HepG2 (cell line): ENCODE data around the gene NAT9. TPM values are rescaled to one million over a fixed set of nuclear protein-coding genes. Genes with fewer than 3 reads are reported as not detected.

ENCODE experiments used
- CCDC6 ChIP-seq: sonication (generic); formaldehyde crosslinking; IDR thresholded peaks from 2 replicates; pipeline ENCODE4 v1.8.1; 2022; ENCODE audit warnings: mild to moderate bottlenecking, missing genetic modification reagents, moderate library complexity
- FLYWCH1 ChIP-seq: sonication (generic); formaldehyde crosslinking; IDR thresholded peaks from 2 replicates; pipeline ENCODE4 v1.8.1; 2023; ENCODE audit warnings: mild to moderate bottlenecking, missing genetic modification reagents
- IKZF1 ChIP-seq: fragments of 450-650 bp; IDR thresholded peaks from 2 replicates; pipeline ENCODE4 v1.7.1; 2016
- JUND ChIP-seq: sonication (generic); formaldehyde crosslinking; IDR thresholded peaks from 2 replicates; pipeline ENCODE4 v1.8.0; 2022; ENCODE audit warnings: mild to moderate bottlenecking, missing genetic modification reagents
- KDM3A ChIP-seq: IDR thresholded peaks from 2 replicates; pipeline ENCODE4 v1.6.1; 2018; ENCODE audit warnings: low read depth, missing compliant biosample characterization
- KLF15 ChIP-seq: sonication (generic); formaldehyde crosslinking; IDR thresholded peaks from 2 replicates; pipeline ENCODE4 v1.8.1; 2023; ENCODE audit warnings: borderline replicate concordance, mild to moderate bottlenecking, inconsistent platforms, missing genetic modification reagents, mixed read lengths
- MAFG ChIP-seq: sonication (generic); formaldehyde crosslinking; IDR thresholded peaks from 2 replicates; pipeline ENCODE4 v1.5.1; 2020; ENCODE audit warnings: mild to moderate bottlenecking, missing genetic modification reagents
- MAZ ChIP-seq, 2 experiments: sonication (generic) in 1 of 2; formaldehyde crosslinking in 1 of 2; IDR thresholded peaks; 2 replicates each; pipeline versions ENCODE4 v1.5.0 to v1.6.1; 2012 to 2020; ENCODE audit warnings: low read depth in 2 of 2, mild to moderate bottlenecking in 2 of 2, borderline replicate concordance in 1 of 2, improper control_type of control experiment in 1 of 2, low read length in 1 of 2, missing genetic modification reagents in 1 of 2, moderate library complexity in 1 of 2
- SMYD3 ChIP-seq: sonication (generic); formaldehyde crosslinking; IDR thresholded peaks from 2 replicates; pipeline ENCODE4 v1.8.1; 2023; ENCODE audit warnings: mild to moderate bottlenecking, missing genetic modification reagents
- SUZ12 ChIP-seq: fragments of 150-350 bp; IDR thresholded peaks from 2 replicates; pipeline ENCODE4 v1.6.1; 2014; ENCODE audit warnings: low read depth, low read length
- TEAD2 ChIP-seq: sonication (generic); formaldehyde crosslinking; IDR thresholded peaks from 2 replicates; pipeline ENCODE4 v1.9.0; 2021; ENCODE audit warnings: missing genetic modification reagents
- ZBTB33 ChIP-seq: sonication (generic); formaldehyde crosslinking; IDR thresholded peaks from 2 replicates; pipeline ENCODE4 v1.4.0; 2020; ENCODE audit warnings: missing genetic modification reagents
- ZFP36L2 ChIP-seq: sonication (generic); formaldehyde crosslinking; IDR thresholded peaks from 2 replicates; pipeline ENCODE4 v1.4.0; 2020; ENCODE audit warnings: missing genetic modification reagents
- ZMYM2 ChIP-seq: sonication (generic); formaldehyde crosslinking; IDR thresholded peaks from 2 replicates; pipeline ENCODE4 v1.8.0; 2022; ENCODE audit warnings: mild to moderate bottlenecking, missing genetic modification reagents
- ZNF430 ChIP-seq: sonication (generic); formaldehyde crosslinking; IDR thresholded peaks from 2 replicates; pipeline ENCODE4 v1.9.0; 2021; ENCODE audit warnings: mild to moderate bottlenecking, missing genetic modification reagents
- ZNF614 ChIP-seq: IDR thresholded peaks from 2 replicates; pipeline ENCODE4 v1.6.1; 2018; ENCODE audit warnings: missing biosample characterization, missing genetic modification reagents, inconsistent platforms, borderline replicate concordance
- ZNF773 ChIP-seq: sonication (generic); formaldehyde crosslinking; IDR thresholded peaks from 2 replicates; pipeline ENCODE4 v1.4.0; 2020; ENCODE audit warnings: missing genetic modification reagents, borderline replicate concordance
- polyA plus RNA-seq, 8 experiments: library from polyadenylated mRNA; depleted of rRNA in 3 of 8; stranded (reverse) in 7 of 8; unstranded in 1 of 8; fragments of >200 nt; fragmentation: Illumina TruSeq in 4 of 8; extraction: Trizol in 4 of 8; gene quantifications; 2 replicates each; pipeline versions ENCODE4 v1.2.1 to v1.2.3, GENCODE V29; 2011 to 2016; ENCODE audit warnings: low read depth in 4 of 8, missing spikeins in 1 of 8, mixed read lengths in 1 of 8; ENCODE audit not compliant: insufficient read depth in 1 of 8
- total RNA-seq, 5 experiments: library from RNA; depleted of rRNA; stranded (reverse); fragments of >200 nt; fragmentation: Illumina TruSeq; extraction: Trizol; gene quantifications; 2 replicates each; pipeline ENCODE4 v1.2.3, GENCODE V29; 2016; ENCODE audit warnings: low read depth in 1 of 5
- TF ChIP-seq, protein P1 (sequence below): sonication (generic); formaldehyde crosslinking; IDR thresholded peaks from 2 replicates; pipeline ENCODE4 v1.8.0; 2022; ENCODE audit warnings: missing genetic modification reagents, low read depth, mild to moderate bottlenecking, borderline replicate concordance
- TF ChIP-seq, protein P2 (sequence below): sonication (generic); formaldehyde crosslinking; IDR thresholded peaks from 2 replicates; pipeline ENCODE4 v1.4.0; 2020; ENCODE audit warnings: missing genetic modification reagents, borderline replicate concordance
- TF ChIP-seq, protein P3 (sequence below): sonication (generic); formaldehyde crosslinking; IDR thresholded peaks from 2 replicates; pipeline ENCODE4 v1.4.0; 2020; ENCODE audit warnings: missing genetic modification reagents
- TF ChIP-seq, protein P4 (sequence below): IDR thresholded peaks from 2 replicates; pipeline ENCODE4 v1.6.1; 2016; ENCODE audit warnings: low read depth

NAT9 gene
- total and polyA plus RNA-seq, 2 of the 13 experiments (the other 11 are each of a cell fraction or from before 2014, with no cell fraction given) = 39.7 to 44.2 TPM

DNA sequence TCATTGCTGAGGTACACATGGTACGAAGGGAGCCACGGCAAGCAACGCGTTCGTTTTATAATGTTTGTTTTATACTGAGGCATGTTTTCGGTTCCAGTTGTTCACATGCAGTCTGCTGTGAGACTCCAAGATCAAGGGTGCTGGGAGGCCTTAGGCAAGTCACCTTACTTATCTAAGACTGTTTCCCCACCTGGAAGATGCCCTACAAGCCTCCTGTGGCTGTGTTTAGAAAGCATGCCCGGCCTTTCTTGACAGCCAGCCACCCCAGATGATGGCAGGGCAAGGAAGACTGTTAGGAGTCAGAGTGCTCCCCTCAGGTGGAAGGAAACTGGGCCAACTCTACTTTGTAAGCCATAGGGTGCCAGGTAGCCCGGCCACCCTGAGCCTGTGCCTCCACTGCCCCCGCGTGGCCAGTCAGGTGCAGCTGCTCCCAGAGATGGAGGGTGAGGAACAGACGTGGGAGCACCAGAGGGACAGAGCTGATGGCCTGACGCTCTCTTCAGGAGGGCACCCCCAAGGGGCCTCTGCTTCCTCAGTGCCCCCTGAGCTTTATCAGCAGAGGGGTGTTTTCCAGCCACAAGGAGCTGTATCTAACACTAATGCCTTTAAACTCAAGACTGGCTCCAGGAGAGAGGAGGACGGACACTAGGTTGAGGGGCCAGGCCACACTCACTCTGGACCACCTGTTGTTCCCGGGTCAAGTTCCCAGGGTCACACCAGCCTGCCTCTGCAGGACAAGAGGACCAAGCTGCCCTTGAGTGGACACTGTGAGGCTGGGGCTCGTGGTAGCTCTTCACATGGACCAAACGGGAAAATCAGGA lies 5.4 kb downstream of the NAT9 start (continued):
- TF ChIP-seq, protein P1, sequence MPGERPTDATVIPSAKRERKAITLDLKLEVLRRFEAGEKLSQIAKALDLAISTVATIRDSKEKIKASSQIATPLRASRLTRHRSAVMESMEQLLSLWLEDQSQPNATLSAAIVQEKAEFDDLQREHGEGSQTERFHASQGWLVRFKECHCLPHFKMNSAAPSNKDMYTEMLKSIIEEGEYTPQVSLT (CRISPR knock-in tag) = no peak
- no peak for TF ChIP-seq MAFG (CRISPR knock-in tag)
- TF ChIP-seq SUZ12 = no peak
- no peak for TF ChIP-seq IKZF1
- TF ChIP-seq JUND (CRISPR knock-in tag) = no peak
- TF ChIP-seq ZNF430 = no peak; the same call in 1 of the 2 replicates
- peak; percentile 79 for TF ChIP-seq ZBTB33
- no peak for TF ChIP-seq TEAD2 (CRISPR knock-in tag)
- TF ChIP-seq, protein P2, sequence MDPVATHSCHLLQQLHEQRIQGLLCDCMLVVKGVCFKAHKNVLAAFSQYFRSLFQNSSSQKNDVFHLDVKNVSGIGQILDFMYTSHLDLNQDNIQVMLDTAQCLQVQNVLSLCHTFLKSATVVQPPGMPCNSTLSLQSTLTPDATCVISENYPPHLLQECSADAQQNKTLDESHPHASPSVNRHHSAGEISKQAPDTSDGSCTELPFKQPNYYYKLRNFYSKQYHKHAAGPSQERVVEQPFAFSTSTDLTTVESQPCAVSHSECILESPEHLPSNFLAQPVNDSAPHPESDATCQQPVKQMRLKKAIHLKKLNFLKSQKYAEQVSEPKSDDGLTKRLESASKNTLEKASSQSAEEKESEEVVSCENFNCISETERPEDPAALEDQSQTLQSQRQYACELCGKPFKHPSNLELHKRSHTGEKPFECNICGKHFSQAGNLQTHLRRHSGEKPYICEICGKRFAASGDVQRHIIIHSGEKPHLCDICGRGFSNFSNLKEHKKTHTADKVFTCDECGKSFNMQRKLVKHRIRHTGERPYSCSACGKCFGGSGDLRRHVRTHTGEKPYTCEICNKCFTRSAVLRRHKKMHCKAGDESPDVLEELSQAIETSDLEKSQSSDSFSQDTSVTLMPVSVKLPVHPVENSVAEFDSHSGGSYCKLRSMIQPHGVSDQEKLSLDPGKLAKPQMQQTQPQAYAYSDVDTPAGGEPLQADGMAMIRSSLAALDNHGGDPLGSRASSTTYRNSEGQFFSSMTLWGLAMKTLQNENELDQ (CRISPR knock-in tag) = no peak
- TF ChIP-seq MAZ (IDR thresholded peaks at IDR 0.05; ENCODE audit: borderline replicate concordance, low read depth, low read length) = peak; percentile 37; the same call in 1 of the 2 replicates
- TF ChIP-seq MAZ (CRISPR knock-in tag; IDR thresholded peaks at IDR 0.05; ENCODE audit: low read depth) = peak; percentile 68
- no peak for TF ChIP-seq FLYWCH1
- TF ChIP-seq ZMYM2 (CRISPR knock-in tag) = no peak
- TF ChIP-seq, protein P3, sequence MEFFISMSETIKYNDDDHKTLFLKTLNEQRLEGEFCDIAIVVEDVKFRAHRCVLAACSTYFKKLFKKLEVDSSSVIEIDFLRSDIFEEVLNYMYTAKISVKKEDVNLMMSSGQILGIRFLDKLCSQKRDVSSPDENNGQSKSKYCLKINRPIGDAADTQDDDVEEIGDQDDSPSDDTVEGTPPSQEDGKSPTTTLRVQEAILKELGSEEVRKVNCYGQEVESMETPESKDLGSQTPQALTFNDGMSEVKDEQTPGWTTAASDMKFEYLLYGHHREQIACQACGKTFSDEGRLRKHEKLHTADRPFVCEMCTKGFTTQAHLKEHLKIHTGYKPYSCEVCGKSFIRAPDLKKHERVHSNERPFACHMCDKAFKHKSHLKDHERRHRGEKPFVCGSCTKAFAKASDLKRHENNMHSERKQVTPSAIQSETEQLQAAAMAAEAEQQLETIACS (CRISPR knock-in tag) = no peak
- TF ChIP-seq, protein P4, sequence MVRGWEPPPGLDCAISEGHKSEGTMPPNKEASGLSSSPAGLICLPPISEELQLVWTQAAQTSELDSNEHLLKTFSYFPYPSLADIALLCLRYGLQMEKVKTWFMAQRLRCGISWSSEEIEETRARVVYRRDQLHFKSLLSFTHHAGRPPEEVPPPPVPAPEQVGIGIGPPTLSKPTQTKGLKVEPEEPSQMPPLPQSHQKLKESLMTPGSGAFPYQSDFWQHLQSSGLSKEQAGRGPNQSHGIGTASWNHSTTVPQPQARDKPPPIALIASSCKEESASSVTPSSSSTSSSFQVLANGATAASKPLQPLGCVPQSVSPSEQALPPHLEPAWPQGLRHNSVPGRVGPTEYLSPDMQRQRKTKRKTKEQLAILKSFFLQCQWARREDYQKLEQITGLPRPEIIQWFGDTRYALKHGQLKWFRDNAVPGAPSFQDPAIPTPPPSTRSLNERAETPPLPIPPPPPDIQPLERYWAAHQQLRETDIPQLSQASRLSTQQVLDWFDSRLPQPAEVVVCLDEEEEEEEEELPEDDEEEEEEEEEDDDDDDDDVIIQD (CRISPR knock-in tag) = no peak; the same call in 1 of the 2 replicates
- 0 out of 2 replicates have a peak, but pooled peaks have one; percentile 63 for TF ChIP-seq ZFP36L2 (CRISPR knock-in tag)
- TF ChIP-seq KLF15 = no peak
- TF ChIP-seq KDM3A (CRISPR knock-in tag) = peak; percentile 87; the same call in 1 of the 2 replicates
- peak; percentile 55; the same call in 1 of the 2 replicates for TF ChIP-seq ZNF614 (CRISPR knock-in tag)
- no peak for TF ChIP-seq SMYD3 (CRISPR knock-in tag)
- TF ChIP-seq ZNF773 = no peak
- TF ChIP-seq CCDC6 (CRISPR knock-in tag) = peak; percentile 47; the same call in 1 of the 2 replicates
